H1 (cell line): ENCODE data around the gene SIGLEC15. TPM values are rescaled to one million over a fixed set of nuclear protein-coding genes. Genes with fewer than 3 reads are reported as not detected.

Experiments
- CTCF ChIA-PET: fragments of 300-600 bp; sonication (Branson Sonifier 250); formaldehyde crosslinking; loops from one replicate; lab custom pipeline; 2021; ENCODE audit not compliant: partially characterized antibody; lab: Charles Lee
- POLR2A ChIA-PET: fragments of 300-600 bp; sonication (Branson Sonifier 250); formaldehyde crosslinking; loops from one replicate; lab custom pipeline; 2021; ENCODE audit warnings: inconsistent platforms; ENCODE audit not compliant: partially characterized antibody; lab: Charles Lee
- DNase-seq, 2 experiments: peaks; one replicate each; pipeline versions ENCODE4 v3.0.0 to v3.0.0-alpha.2; 2010 to 2022; ENCODE audit warnings: low spot score in 2 of 2, low read depth in 1 of 2, mixed read lengths in 1 of 2
- FAIRE-seq: peaks from 2 replicates; lab custom pipeline; 2011; peaks lifted over from hg19 to GRCh38; lab: Jason Lieb, UNC
- H2AFZ ChIP-seq: 2 replicates; pipeline ENCODE4 v1.8.1; 2012; ENCODE audit warnings: low read length, inconsistent platforms
- H2AK5ac ChIP-seq: 2 replicates; pipeline ENCODE4 v1.6.1; 2013; ENCODE audit warnings: low read depth, low read length
- H2BK120ac ChIP-seq: replicated peaks from 2 replicates; pipeline ENCODE3; 2013; ENCODE audit warnings: low read depth, low read length, inconsistent platforms
- H2BK12ac ChIP-seq: 2 replicates; pipeline ENCODE4 v1.6.1; 2013; ENCODE audit warnings: low read depth, low read length
- H2BK15ac ChIP-seq: 2 replicates; pipeline ENCODE4 v1.6.1; 2013; ENCODE audit warnings: low read length
- H2BK20ac ChIP-seq: 2 replicates; pipeline ENCODE4 v1.6.1; 2013; ENCODE audit warnings: low read length
- H2BK5ac ChIP-seq: 2 replicates; pipeline ENCODE4 v1.6.1; 2013; ENCODE audit warnings: low read depth, low read length
- H3K14ac ChIP-seq: 2 replicates; pipeline ENCODE4 v1.6.1; 2013; ENCODE audit warnings: inconsistent platforms; ENCODE audit not compliant: insufficient read length
- H3K18ac ChIP-seq: 2 replicates; pipeline ENCODE4 v1.6.1; 2013; ENCODE audit warnings: low read length; ENCODE audit errors: extremely low read depth
- H3K23ac ChIP-seq: 2 replicates; pipeline ENCODE4 v1.6.1; 2013; ENCODE audit warnings: inconsistent platforms; ENCODE audit not compliant: insufficient read length
- H3K23me2 ChIP-seq: 2 replicates; pipeline ENCODE4 v1.6.1; 2013; ENCODE audit warnings: low read depth, low read length
- H3K27ac ChIP-seq: 2 replicates; pipeline ENCODE4 v1.6.1; 2011; ENCODE audit warnings: low read depth, low read length, inconsistent platforms
- H3K27me3 ChIP-seq, 4 experiments: replicated peaks in 1 of 4; 1 replicate in 1 of 4; 2 replicates in 3 of 4; pipeline versions ENCODE4 v1.6.1 to v1.8.1; 2011 to 2013; ENCODE audit warnings: low read length in 3 of 4, mild to moderate bottlenecking in 3 of 4, inconsistent platforms in 2 of 4, mixed read lengths in 2 of 4, moderate library complexity in 1 of 4; ENCODE audit not compliant: control insufficient read depth in 3 of 4, insufficient read depth in 3 of 4; ENCODE audit errors: extremely low read depth in 1 of 4
- H3K36me3 ChIP-seq, 4 experiments: 2 replicates each; pipeline versions ENCODE4 v1.6.1 to v1.8.1; 2011 to 2013; ENCODE audit warnings: mild to moderate bottlenecking in 4 of 4, low read length in 3 of 4, moderate library complexity in 2 of 4, control low read depth in 1 of 4, inconsistent platforms in 1 of 4; ENCODE audit not compliant: insufficient read depth in 4 of 4, control insufficient read depth in 2 of 4
- H3K4ac ChIP-seq: replicated peaks from 2 replicates; pipeline ENCODE3; 2013; ENCODE audit warnings: low read length, low read depth, mixed read lengths, inconsistent platforms; ENCODE audit not compliant: insufficient read length
- H3K4me1 ChIP-seq, 4 experiments: replicated peaks in 1 of 4; 1 replicate in 1 of 4; 2 replicates in 3 of 4; pipeline versions ENCODE4 v1.6.1 to v1.8.1; 2011 to 2013; ENCODE audit warnings: low read length in 3 of 4, inconsistent platforms in 2 of 4, mixed read lengths in 1 of 4; ENCODE audit not compliant: insufficient read depth in 4 of 4, control insufficient read depth in 3 of 4
- H3K4me2 ChIP-seq, 2 experiments: 2 replicates each; pipeline versions ENCODE4 v1.6.1 to v1.8.1; 2011 to 2013; ENCODE audit warnings: low read depth in 2 of 2, low read length in 2 of 2, control low read depth in 1 of 2, inconsistent platforms in 1 of 2, mild to moderate bottlenecking in 1 of 2; ENCODE audit not compliant: insufficient read depth in 1 of 2
- H3K4me3 ChIP-seq, 4 experiments: fragments of 200-600, 300-600 bp in 1 of 4; sonication (generic), shearing (Covaris generic), sonication (Bioruptor Twin) in 1 of 4; 2 replicates each; pipeline versions ENCODE4 v1.5.1 to v1.8.1; 2011 to 2016; ENCODE audit warnings: low read length in 4 of 4, low read depth in 3 of 4, control low read depth in 2 of 4, inconsistent platforms in 2 of 4, mild to moderate bottlenecking in 2 of 4, mixed read lengths in 1 of 4, moderate library complexity in 1 of 4; ENCODE audit not compliant: insufficient read depth in 2 of 4; ENCODE audit errors: extremely low read depth in 1 of 4
- H3K56ac ChIP-seq: replicated peaks from 2 replicates; pipeline ENCODE3; 2013; ENCODE audit warnings: low read depth, mild to moderate bottlenecking, mixed read lengths, low read length, inconsistent platforms; ENCODE audit not compliant: insufficient read length
- H3K79me1 ChIP-seq: 2 replicates; pipeline ENCODE4 v1.6.1; 2013; ENCODE audit warnings: low read depth, low read length, control low read depth
- H3K79me2 ChIP-seq, 2 experiments: 2 replicates each; pipeline versions ENCODE4 v1.6.1 to v1.8.1; 2012 to 2013; ENCODE audit warnings: low read length in 2 of 2, mild to moderate bottlenecking in 2 of 2, inconsistent platforms in 1 of 2; ENCODE audit not compliant: insufficient read depth in 2 of 2, control insufficient read depth in 1 of 2
- H3K9ac ChIP-seq, 4 experiments: replicated peaks in 1 of 4; 1 replicate in 1 of 4; 2 replicates in 3 of 4; pipeline versions ENCODE4 v1.6.1 to v1.8.1; 2011 to 2013; ENCODE audit warnings: low read depth in 3 of 4, low read length in 3 of 4, control low read depth in 2 of 4, mild to moderate bottlenecking in 2 of 4, moderate library complexity in 2 of 4, inconsistent platforms in 1 of 4; ENCODE audit errors: extremely low read depth in 1 of 4
- H3K9me3 ChIP-seq, 2 experiments: 2 replicates each; pipeline versions ENCODE4 v1.6.1 to v1.8.1; 2012 to 2013; ENCODE audit warnings: mild to moderate bottlenecking in 2 of 2, moderate library complexity in 2 of 2, control low read depth in 1 of 2, inconsistent platforms in 1 of 2, low read depth in 1 of 2, low read length in 1 of 2, mixed read lengths in 1 of 2; ENCODE audit not compliant: insufficient read depth in 2 of 2
- H4K20me1 ChIP-seq, 2 experiments: replicated peaks in 1 of 2; 2 replicates each; pipeline versions ENCODE3 to v1.8.1; 2011 to 2013; ENCODE audit warnings: inconsistent platforms in 2 of 2, low read length in 2 of 2, mild to moderate bottlenecking in 1 of 2; ENCODE audit not compliant: insufficient read depth in 2 of 2, control insufficient read depth in 1 of 2
- H4K5ac ChIP-seq: 2 replicates; pipeline ENCODE4 v1.6.1; 2013; ENCODE audit warnings: low read length, low read depth, mixed read lengths, inconsistent platforms; ENCODE audit not compliant: insufficient read length
- H4K8ac ChIP-seq: 2 replicates; pipeline ENCODE4 v1.8.0; 2013; ENCODE audit warnings: mild to moderate bottlenecking, moderate library complexity, low read length, inconsistent platforms; ENCODE audit not compliant: insufficient read depth; ENCODE audit errors: extremely low read depth
- H4K91ac ChIP-seq: replicated peaks from 2 replicates; pipeline ENCODE3; 2013; ENCODE audit warnings: low read length, mixed read lengths, inconsistent platforms; ENCODE audit not compliant: insufficient read length
- CTBP2 ChIP-seq: IDR thresholded peaks from 2 replicates; pipeline ENCODE4 v1.7.0; 2011; ENCODE audit warnings: borderline replicate concordance, mild to moderate bottlenecking, moderate library complexity, mixed read lengths, low read length; ENCODE audit not compliant: insufficient read depth, insufficient read length
- EZH2 ChIP-seq: fragments of 200-600 bp; sonication (generic); IDR thresholded peaks from 2 replicates; pipeline ENCODE4 v1.7.1; 2012; ENCODE audit warnings: low read depth, mild to moderate bottlenecking, moderate library complexity, low read length, inconsistent platforms; ENCODE audit not compliant: severe bottlenecking
- FOSL1 ChIP-seq: IDR thresholded peaks from 2 replicates; pipeline ENCODE4 v1.6.1; 2011; ENCODE audit warnings: mild to moderate bottlenecking, low read depth, low read length, moderate library complexity; ENCODE audit not compliant: insufficient read depth
- GTF2F1 ChIP-seq: IDR thresholded peaks from 2 replicates; pipeline ENCODE4 v1.6.1; 2012; ENCODE audit warnings: low read depth, low read length, improper control_type of control experiment, borderline replicate concordance
- JUN ChIP-seq: IDR thresholded peaks from 2 replicates; pipeline ENCODE4 v1.6.1; 2011; ENCODE audit warnings: low read depth, mild to moderate bottlenecking, improper control_type of control experiment, low read length
- SP1 ChIP-seq: IDR thresholded peaks from 2 replicates; pipeline ENCODE4 v1.6.1; 2011; ENCODE audit warnings: low read depth, low read length
- SP2 ChIP-seq: IDR thresholded peaks from 2 replicates; pipeline ENCODE4 v1.6.1; 2012; ENCODE audit warnings: mild to moderate bottlenecking, low read length, inconsistent platforms
- SP4 ChIP-seq: IDR thresholded peaks from 2 replicates; pipeline ENCODE4 v1.6.1; 2012; ENCODE audit warnings: low read length, inconsistent platforms
- TAF7 ChIP-seq: optimal IDR thresholded peaks from 2 replicates; pipeline ENCODE3; 2011; ENCODE audit warnings: low read depth, mild to moderate bottlenecking, inconsistent platforms, low read length, moderate library complexity, borderline replicate concordance
- WGBS, 2 experiments: shearing (Covaris generic) in 1 of 2; methylation state at CpG; one replicate each; pipeline versions ENCODE4 v1.1.6 to v1.1.7; 2013 to 2015; ENCODE audit warnings: low lambda C conversion rate in 2 of 2, mixed read lengths in 2 of 2, inconsistent platforms in 1 of 2, low coverage in 1 of 2, missing lambda C conversion rate in 1 of 2; ENCODE audit not compliant: insufficient replicate concordance in 2 of 2, insufficient coverage in 1 of 2, insufficient read length in 1 of 2; ENCODE audit errors: extremely low coverage in 1 of 2, missing lambda C conversion rate in 1 of 2; 5-methylcytosine and 5-hydroxymethylcytosine counted together
- polyA plus RNA-seq, 7 experiments: library from polyadenylated mRNA; depleted of rRNA in 3 of 7; stranded (reverse) in 5 of 7; unstranded in 2 of 7; fragments of >200 nt in 5 of 7; fragments of 200-250 nt in 2 of 7; gene quantifications; 1 replicate in 5 of 7; 2 replicates in 1 of 7; 4 replicates in 1 of 7; pipeline versions ENCODE4 v1.2.1 to v1.2.3, GENCODE V29; 2011 to 2013; ENCODE audit warnings: missing spikeins in 2 of 7, mixed read lengths in 2 of 7
- total RNA-seq: library from RNA; stranded (reverse); fragmentation: NEBNext Ultra II Directional; extraction: Animal tissue kit (Norgen Biotek cat#: 25700); gene quantifications from 2 replicates; pipeline ENCODE4 v1.2.1, GENCODE V29; 2021
- TF ChIP-seq, protein P1 (sequence below): IDR thresholded peaks from 2 replicates; pipeline ENCODE4 v1.6.1; 2012; ENCODE audit warnings: low read length, inconsistent platforms
- TF ChIP-seq, protein P2 (sequence below): IDR thresholded peaks from 2 replicates; pipeline ENCODE4 v1.6.1; 2012; ENCODE audit warnings: inconsistent platforms

Gene SIGLEC15
- total and polyA plus RNA-seq, 2 of the 8 experiments (the other 6 are each of a cell fraction or from before 2014, with no cell fraction given), result 0.20 to 0.37 TPM

DNA sequence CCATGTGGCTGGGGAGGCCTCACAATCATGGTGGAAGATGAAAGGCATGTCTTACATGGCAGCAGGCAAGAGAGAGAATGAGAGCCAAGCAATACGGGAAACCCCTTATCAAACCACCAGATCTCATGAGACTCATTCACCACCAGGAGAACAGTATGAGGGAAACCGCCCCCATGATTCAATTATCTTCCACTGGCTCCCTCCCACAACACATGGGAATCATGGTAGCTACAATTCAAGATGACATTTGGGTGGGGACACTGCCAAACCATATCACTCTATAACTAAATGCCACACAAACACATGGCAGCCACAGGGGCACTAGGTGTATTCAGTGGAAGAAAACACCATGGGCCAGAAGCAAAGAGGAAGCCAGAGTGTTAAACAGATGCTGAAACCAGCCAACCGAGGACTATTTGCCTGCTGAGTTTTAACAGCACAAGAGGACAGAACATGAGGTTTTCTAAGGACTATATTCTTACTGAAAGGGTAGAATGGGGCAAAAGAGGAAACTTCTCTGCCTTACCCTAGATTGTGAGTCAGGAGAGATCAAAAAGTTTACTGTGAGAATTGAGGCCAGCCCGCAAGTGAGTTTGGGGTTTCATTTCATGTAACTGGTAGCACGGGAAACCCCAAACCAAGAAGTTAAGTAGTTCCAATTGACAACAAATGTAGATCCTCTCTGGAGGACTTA, 49.2 kb downstream of the SIGLEC15 start:
- no peak overlapping the region for H2BK12ac ChIP-seq
- no peaks in the 10 kb centered on the region for H3K79me1 ChIP-seq
- H4K8ac ChIP-seq, result no peak overlapping the region
- H2BK5ac ChIP-seq, result no peak overlapping the region
- no peak overlapping the region for H4K5ac ChIP-seq
- H2BK20ac ChIP-seq, result no peak overlapping the region
- ChIA-PET POLR2A (no interaction called here), CTCF (interaction anchor here (1.0 kb wide), 2 partner anchors 7 to 210 kb away, joined by 4 read pairs; no protein-coding TSS in a partner anchor)
- no peaks in the 10 kb centered on the region for H3K27me3 ChIP-seq
- H3K18ac ChIP-seq, result no peak overlapping the region
- H3K79me2 ChIP-seq, result no peaks in the 10 kb centered on the region
- H3K4ac ChIP-seq, result no peak overlapping the region
- FAIRE-seq, result no peak
- H3K9ac ChIP-seq, result no peak overlapping the region
- no peak overlapping the region for H2BK120ac ChIP-seq
- H4K20me1 ChIP-seq, result peaks cover 0 to 2% of the 10 kb centered on the region in 2 experiments
- H2BK15ac ChIP-seq, result no peak overlapping the region
- no peak overlapping the region for H3K23ac ChIP-seq
- H2AFZ ChIP-seq, result no peak overlapping the region
- H3K4me3 ChIP-seq, result no peak overlapping the region
- H2AK5ac ChIP-seq, result no peak overlapping the region
- H3K9me3 ChIP-seq, result peaks cover 0 to 3% of the 10 kb centered on the region in 2 experiments; a peak in 1 of 4 replicates
- no peak for TF ChIP-seq CTBP2
- no peak for TF ChIP-seq EZH2
- no peak for TF ChIP-seq SP2
- no peak for TF ChIP-seq FOSL1
- no peak for TF ChIP-seq SP4
- no peak for TF ChIP-seq SP1
- no peak for TF ChIP-seq GTF2F1
- TF ChIP-seq, protein P1, sequence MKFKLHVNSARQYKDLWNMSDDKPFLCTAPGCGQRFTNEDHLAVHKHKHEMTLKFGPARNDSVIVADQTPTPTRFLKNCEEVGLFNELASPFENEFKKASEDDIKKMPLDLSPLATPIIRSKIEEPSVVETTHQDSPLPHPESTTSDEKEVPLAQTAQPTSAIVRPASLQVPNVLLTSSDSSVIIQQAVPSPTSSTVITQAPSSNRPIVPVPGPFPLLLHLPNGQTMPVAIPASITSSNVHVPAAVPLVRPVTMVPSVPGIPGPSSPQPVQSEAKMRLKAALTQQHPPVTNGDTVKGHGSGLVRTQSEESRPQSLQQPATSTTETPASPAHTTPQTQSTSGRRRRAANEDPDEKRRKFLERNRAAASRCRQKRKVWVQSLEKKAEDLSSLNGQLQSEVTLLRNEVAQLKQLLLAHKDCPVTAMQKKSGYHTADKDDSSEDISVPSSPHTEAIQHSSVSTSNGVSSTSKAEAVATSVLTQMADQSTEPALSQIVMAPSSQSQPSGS, result no peak
- no peak for TF ChIP-seq TAF7
- TF ChIP-seq JUN, result no peak
- TF ChIP-seq, protein P2, sequence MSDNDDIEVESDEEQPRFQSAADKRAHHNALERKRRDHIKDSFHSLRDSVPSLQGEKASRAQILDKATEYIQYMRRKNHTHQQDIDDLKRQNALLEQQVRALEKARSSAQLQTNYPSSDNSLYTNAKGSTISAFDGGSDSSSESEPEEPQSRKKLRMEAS, result no peak
- no peak overlapping the region for H3K56ac ChIP-seq
- H4K91ac ChIP-seq, result no peak overlapping the region
- H3K27ac ChIP-seq, result no peak overlapping the region
- no peak overlapping the region for H3K4me2 ChIP-seq
- no peak overlapping the region for H3K14ac ChIP-seq
- H3K4me1 ChIP-seq, result no peaks in the 10 kb centered on the region
- WGBS, 2 experiments, result 89% methylated on average over 5 of the region's 5 CpGs; no CpG with 5 or more reads in 1 of the 2 experiments
- no peaks in the 10 kb centered on the region for H3K23me2 ChIP-seq
- H3K36me3 ChIP-seq, result peaks cover 0 to 24% (median 8%) of the 10 kb centered on the region in 4 experiments; a peak in 4 of 8 replicates
- DNase-seq, result no peak
